GM18873 (cell line): ENCODE results near the gene ATM.
"Not testable (repeated sequence)": the region's sequence is repeated elsewhere in the genome, so short reads cannot be mapped to it uniquely, and the experiment has no call there.

ENCODE experiments used
- ATAC-seq: cut with Tn5 transposase; IDR thresholded peaks from one replicate; pipeline ENCODE4 v1.9.1; 2021; ENCODE audit warnings: mild to moderate bottlenecking, moderate library complexity, moderate number of reproducible peaks; ENCODE audit not compliant: unreplicated experiment, low FRiP score

The ATM gene

DNA sequence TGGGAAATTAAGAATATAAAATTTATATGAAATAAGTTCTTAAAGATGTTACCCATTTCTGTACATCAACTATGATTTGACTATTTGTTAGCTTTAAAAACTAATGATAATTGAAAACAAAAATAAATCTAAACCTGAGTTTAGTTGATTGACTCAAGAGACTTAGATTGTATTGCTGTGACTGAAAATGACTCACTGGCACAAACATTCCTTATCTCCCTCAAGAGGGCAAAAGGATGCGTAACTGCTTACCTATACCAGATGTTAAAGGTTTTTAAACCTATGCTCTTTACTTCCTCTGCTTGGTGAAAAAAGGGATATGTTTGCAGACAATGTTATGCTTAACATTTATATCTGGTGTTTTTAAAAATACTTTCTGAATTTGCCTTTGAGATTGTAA lies 30.3 kb downstream of the ATM start:
- ATAC-seq = no peak

GRCh38 chr11:108269583-108269982 lies 46.7 kb downstream of the ATM start:
- ATAC-seq = no peak

DNA sequence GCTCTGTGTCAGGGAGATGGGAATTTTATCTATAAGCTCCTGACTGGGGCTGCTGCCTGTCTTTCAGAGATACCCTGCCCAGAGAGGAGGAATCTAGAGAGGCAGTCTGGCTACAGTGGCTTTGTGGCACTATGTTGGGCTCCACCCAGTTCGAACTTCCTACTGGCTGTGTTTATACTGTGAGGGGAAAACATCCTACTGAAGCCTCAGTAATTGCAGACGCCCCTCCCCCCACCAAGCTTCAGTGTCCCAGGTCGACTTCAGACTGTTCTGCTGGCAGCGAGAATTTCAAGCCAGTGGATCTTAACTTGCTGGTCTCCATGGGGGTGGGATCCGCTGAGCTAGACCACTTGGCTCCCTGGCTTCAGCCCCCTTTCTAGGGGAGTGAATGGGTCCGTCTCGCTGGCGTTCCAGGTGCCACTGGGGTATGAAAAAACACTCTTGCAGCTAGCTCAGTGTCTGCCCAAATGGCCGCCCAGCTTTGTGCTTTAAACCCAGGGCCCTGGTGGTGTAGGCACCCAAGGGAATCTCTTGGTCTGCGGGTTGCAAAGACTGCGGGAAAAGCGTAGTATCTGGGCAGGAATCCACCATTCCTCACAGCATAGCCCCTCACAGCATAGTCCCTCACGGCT lies 54.2 kb downstream of the ATM start:
- ATAC-seq = not testable (repeated sequence)

GRCh38 chr11:108278546-108278945 lies 55.7 kb downstream of the ATM start:
- no peak for ATAC-seq

DNA sequence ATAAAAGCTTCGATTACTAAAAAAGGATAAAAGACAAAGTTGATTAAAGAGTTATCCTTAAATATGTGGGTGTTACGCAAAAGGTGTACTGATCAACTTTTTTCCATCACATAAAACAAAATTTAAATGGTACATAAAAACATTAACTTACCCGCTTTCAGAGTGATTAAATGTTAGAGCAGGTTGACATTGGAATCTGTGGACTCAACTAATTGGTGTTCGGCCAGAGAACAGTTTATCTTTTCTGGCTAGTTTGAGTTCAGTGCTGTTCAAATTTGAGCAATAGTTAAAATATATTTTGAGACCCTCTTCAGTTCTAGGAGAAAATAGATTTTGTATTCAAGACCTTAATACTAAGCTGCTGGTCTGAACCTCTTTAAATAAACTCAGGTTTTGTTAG lies 56.1 kb downstream of the ATM start:
- no peak for ATAC-seq

- ATAC-seq = no peak
Observed at GRCh38 chr11:108286370-108286769, 63.5 kb downstream of the ATM start.

DNA sequence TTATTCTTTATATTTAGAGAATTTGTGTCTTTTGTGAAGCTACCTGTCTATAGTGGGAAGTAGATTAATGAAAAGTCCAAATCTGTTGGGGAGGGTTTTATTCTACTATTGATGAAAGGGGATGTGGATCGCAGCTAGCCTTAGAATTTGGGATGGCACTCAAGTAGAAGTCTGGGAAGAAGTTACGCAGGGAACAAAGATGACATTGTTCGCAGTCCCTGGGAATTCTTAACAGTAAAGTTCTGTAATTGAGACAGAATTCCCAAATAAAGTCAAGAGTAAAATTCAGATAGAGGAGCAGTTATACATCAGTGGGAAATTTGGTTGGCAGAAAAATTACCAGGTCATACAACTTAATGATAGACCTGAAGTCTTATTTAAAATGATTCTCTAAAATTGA lies 64.1 kb downstream of the ATM start:
- no peak for ATAC-seq

- not testable (repeated sequence) for ATAC-seq
Observed at GRCh38 chr11:108289066-108289465, 66.2 kb downstream of the ATM start.

DNA sequence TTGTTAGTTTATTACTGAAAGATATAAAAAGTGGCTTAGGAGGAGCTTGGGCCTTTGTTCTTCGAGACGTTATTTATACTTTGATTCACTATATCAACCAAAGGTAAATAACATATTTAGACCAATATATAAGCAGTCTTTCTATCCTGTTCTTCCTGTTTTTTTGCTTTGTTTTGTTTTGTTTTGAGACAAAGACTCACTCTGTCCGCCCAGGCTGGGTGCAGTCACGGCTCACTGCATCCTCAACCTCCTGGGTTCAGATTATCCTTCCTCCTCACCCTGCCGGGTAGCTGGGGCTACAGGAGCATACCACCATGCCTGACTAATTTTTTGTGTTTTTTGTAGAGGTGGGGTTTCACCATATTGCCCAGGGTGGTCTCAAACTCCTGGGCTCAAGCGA lies 66.8 kb downstream of the ATM start:
- ATAC-seq = no peak

DNA sequence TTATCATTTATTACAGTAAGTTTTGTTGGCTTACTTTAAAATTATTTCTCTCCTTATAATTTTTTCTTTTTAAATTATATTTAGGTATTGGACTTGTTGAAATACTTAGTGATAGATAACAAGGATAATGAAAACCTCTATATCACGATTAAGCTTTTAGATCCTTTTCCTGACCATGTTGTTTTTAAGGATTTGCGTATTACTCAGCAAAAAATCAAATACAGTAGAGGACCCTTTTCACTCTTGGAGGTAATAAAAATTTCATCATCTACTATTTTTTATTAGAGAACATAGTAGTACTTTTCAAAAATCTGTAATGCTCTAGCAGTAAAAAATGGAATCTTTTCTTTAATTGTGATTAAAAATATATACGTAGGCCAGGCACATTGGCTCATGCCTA lies 70.4 kb downstream of the ATM start:
- no peak for ATAC-seq

- ATAC-seq = peak; percentile 93
Observed at GRCh38 chr11:108302121-108302785, 79.4 kb downstream of the ATM start.

DNA sequence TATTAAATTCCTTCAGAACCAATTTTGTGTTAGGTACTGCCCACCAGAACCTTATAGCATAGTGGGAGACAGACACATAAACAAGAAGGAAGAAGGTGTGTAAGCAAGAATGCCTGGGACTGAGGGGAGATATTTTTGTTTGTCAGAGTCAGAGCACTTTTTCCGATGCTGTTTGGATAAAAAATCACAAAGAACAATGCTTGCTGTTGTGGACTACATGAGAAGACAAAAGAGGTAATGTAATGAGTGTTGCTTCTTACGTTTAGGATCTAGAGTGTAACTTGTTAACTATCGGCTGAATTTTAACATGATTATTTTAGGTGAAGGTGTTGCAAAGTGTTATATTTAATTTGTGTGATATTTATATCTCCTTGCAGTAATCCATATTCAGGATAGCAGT lies 84.9 kb downstream of the ATM start:
- ATAC-seq = no peak

- ATAC-seq = no peak
Observed at GRCh38 chr11:108313444-108313843, 90.6 kb downstream of the ATM start.

DNA sequence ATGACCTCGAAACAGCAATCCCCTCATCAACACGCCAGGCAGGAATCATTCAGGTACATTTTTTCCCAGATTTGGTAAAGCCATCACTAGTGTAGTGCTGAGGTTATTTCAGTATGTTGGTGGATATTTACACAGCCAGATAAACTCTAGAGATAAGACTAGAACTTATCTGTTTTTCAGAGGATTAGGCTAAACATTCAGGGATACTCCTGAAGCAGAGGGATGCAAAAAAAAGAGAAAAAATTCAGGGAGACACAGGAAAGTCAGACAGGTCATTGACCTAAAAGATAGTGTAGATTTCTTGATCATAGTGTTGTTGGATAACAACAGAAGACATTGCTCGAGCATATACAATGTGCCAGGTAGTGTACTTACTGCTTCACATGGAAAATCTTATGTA lies 93.2 kb downstream of the ATM start:
- no peak for ATAC-seq

DNA sequence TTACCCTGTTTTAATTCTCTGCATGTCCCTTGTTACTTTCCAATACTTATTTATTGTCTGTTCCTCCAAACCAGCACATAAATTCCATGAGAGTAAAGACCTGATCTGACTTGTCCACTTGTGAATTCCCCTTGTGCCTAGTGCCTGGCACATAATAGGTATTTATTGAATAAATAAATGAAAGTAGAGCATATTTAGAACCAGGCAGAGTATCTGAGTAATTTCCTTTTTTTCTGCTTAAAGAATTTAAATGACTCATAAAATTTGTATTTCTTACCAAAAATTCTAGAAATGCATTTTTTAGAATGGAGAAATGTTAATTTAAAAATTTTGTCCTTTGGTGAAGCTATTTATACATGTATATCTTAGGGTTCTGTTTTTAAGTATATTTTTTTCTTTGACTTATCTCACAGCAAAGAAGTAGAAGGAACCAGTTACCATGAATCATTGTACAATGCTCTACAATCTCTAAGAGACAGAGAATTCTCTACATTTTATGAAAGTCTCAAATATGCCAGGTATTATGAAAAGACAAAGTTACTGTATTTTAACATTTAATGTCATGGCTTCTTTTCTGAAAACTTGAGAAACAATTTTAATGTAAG lies 96.8 kb downstream of the ATM start:
- no peak for ATAC-seq

- no peak for ATAC-seq
Observed at GRCh38 chr11:108322666-108323065, 99.8 kb downstream of the ATM start.

DNA sequence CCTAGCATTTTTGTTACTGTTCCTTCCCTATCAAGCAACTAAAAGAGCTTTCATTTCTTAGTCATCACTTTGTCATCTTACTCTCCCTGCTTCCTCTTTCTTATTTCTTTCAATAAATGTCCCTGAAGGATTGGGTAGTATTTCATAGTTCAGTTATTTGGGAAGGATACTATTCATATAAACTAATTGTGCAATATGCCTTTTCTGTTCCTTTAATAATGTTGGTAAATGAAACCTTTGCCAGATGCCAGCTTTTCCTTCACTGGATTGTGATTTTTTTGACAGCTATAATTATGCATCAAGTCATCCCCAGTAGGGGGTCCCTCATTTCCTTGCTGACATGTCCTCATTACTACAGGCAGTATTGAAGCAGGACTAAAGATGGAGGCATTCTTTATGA lies 101.7 kb downstream of the ATM start:
- ATAC-seq = no peak

GRCh38 chr11:108333403-108333899 lies 110.6 kb downstream of the ATM start:
- ATAC-seq = no peak

GRCh38 chr11:108338750-108339149 lies 115.9 kb downstream of the ATM start:
- ATAC-seq = no peak

- ATAC-seq = no peak
Observed at GRCh38 chr11:108340973-108341372, 118.1 kb downstream of the ATM start.

DNA sequence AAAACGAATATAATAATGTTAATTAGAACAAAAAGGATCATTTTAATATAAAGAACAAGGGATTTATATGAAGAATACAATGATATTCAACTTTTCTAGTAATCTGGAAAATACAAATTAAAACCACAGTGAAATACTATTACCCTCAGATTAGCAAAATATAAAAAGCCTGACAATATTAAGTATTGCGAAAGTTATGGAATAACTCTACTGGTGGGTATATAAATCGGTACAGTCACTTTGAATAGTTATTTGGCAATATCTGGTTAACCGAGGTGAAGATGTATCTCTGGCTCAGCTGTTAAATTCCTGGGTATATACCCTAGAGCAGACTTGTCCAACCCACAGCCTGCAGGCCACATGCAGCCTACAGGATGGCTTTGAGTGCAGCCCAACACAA lies 118.8 kb downstream of the ATM start:
- ATAC-seq = no peak

DNA sequence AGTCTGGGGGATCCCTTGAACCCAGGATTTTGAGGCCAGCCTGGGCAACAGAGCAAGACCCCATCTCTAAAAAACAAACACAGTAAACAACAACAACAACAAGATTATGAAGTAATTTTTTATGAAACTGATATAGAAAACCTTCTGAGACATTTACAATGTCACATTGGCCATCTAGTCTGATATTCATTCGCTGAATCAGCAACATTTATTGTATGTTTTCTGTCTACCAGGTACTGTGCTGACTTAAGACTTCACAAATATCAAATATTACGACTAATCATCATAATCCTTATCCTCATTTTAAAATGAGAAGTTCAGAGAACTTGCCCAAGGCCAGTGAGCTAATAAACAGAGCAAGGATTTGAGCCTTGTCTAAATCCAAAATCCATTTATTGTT lies 120.8 kb downstream of the ATM start:
- no peak for ATAC-seq
